Pulmonary artery endothelial cell (primary cell): Measurements from ENCODE around the gene TMCO2. TPM values are rescaled to one million over a fixed set of nuclear protein-coding genes. Genes with fewer than 3 reads are reported as not detected.

Experiments
- total RNA-seq: library from RNA; depleted of rRNA; stranded (reverse); fragments of >200 nt; gene quantifications from 2 replicates; pipeline ENCODE4 v1.2.3, GENCODE V29; 2014

TMCO2 gene
- total RNA-seq, 1 donor from 2014 or later = not detected

Other genes starting within 250 kb of the TMCO2 start
- gene CAP1, start 207.2 kb upstream of the TMCO2 start, total RNA-seq = 423 and 581 TPM in 2 replicates
- 70.6 and 85.4 TPM in 2 replicates for gene PPT1, start 150.7 kb upstream of the TMCO2 start, total RNA-seq
- gene RLF, start 86.5 kb upstream of the TMCO2 start, total RNA-seq = 20.6 and 23.6 TPM in 2 replicates
- 67.0 and 108 TPM in 2 replicates for gene ZMPSTE24, start 10.3 kb downstream of the TMCO2 start, total RNA-seq
- 0.13 and 0.60 TPM in 2 replicates for gene COL9A2, start 69.3 kb downstream of the TMCO2 start, total RNA-seq
- 6.4 and 9.4 TPM in 2 replicates for gene SMAP2, start 125.8 kb downstream of the TMCO2 start, total RNA-seq
- 2.6 and 2.8 TPM in 2 replicates for gene ZFP69B, start 202.5 kb downstream of the TMCO2 start, total RNA-seq
- gene ZFP69, start 229.4 kb downstream of the TMCO2 start, total RNA-seq = 2.8 and 3.8 TPM in 2 replicates